GM18499 (cell line): ENCODE data around the gene URB1.

ENCODE experiments used
- ATAC-seq: cut with Tn5 transposase; IDR thresholded peaks from one replicate; pipeline ENCODE4 v1.9.1; 2021; ENCODE audit warnings: moderate number of reproducible peaks; ENCODE audit not compliant: insufficient read depth, unreplicated experiment

URB1 gene

DNA sequence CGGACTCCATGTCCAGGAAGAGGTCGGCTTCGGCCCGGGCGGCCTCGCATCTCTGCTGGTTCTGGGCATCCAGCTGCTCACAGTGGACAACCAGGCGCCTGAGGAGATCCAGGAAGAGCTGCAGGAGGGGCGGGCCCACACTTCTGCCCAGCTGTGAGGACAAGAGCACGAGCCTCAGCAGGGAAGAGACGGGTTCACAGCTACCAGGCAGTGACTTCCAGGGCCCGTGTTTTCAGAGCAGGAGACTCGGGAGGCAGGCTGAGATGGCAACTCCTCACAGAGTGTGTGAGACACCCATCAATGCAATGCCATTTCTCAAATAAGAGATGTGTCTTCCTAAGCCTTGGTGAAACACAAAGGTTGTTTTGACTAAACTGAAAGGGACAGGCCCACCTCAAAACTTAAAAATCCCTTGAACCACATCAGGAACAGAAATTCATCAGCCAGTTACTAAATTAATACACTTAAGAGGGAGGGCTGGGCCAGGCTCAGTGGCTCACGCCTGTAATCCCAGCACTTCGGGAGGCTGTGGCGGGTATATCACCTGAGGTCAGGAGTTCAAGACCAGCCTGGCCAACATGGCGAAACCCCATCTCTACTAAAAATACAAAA is 43.4 kb downstream of the URB1 start:
- ATAC-seq, result no peak

DNA sequence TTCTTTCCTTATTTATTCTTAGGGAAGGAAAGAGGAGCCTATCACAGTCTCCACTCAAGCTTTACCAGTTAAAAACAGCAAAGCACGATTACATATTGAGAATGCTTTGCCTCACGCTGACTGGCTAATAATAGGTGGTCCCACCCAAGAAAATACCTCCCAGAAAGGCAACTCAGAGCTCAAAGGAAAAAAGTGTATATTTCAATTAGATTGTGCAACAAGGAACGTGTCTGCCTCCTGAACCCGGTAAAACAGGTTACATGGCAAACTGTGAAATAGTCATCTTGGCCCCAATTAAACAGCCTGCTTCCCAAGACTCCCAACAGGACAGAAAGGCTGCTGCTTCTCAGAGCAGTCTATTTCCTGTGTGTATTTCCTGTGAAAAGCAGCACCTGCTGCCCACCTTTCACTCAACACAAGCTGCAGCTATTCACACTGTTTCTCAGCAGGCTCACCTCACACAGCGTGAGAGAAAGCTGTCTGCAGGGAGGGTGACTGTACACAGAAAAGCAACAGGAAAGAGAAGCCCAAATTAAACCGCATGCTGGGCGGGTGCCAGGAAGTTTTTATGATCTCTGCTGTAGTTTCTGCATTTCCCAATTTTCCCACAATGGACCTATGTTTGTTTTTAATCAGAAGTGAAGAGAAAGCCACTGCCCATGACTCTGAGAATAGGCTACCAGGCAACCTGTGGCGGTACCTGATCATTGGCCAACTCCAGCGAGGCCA is 44.0 kb downstream of the URB1 start:
- ATAC-seq, result no peak

DNA sequence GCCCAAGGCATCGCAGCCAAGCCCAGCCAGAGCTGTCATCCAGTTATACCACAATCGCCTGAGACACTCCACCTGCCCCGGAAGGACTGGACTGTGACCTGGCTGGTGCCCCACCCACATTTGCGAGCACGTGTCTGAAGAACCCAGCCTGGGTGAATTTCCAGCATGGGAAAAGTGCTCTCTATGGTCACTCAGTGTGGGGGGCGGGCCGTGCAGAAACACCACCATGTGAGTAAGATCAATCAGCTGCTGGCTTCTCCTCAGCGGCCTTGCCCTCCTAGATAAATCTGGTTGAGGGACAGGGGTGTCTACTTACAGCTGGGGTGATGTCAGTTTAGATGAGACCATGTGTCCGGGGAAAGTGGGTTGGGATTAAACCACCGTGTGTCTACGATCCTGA is 44.8 kb downstream of the URB1 start:
- no peak for ATAC-seq

DNA sequence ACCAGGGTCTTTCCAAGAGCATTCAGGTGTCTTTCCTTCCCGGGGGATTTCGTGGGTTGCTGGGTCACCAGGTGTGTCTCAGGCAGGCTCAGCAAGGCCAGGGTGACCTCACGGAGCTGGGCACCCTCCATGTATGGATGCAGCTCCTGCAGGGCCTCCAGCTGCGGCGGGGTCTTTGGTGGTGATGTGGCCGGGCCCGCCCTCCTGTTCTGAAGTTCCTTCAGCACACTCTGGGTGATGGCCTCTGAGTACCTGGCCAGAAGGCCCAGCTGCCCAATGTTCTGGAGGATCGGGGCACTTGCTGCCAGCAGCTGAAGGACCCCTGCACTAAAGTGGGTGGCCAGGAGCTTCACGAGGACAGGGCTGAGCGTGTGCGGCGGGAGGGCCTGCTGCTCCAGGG is 45.5 kb downstream of the URB1 start:
- no peak for ATAC-seq

DNA sequence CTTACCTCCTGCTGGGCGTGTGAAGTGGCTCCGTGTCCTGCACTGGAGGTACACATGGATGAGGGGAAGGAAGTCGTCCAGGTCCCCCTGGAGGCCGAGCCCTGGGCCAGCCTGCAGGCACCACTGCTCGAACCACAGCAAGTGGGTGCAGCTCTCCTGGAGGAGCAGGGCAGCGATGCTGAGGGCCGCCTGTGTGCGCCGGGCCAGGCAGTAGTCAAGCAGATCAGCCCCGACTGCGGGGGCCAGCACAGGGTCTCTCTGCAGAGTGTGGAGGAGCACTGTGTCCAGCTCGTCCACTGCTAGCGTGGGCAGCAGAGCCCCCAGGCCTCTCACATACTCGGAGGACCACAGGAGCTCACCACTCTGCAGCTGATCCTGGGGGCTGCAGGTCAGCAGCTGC is 45.9 kb downstream of the URB1 start:
- no peak for ATAC-seq

DNA sequence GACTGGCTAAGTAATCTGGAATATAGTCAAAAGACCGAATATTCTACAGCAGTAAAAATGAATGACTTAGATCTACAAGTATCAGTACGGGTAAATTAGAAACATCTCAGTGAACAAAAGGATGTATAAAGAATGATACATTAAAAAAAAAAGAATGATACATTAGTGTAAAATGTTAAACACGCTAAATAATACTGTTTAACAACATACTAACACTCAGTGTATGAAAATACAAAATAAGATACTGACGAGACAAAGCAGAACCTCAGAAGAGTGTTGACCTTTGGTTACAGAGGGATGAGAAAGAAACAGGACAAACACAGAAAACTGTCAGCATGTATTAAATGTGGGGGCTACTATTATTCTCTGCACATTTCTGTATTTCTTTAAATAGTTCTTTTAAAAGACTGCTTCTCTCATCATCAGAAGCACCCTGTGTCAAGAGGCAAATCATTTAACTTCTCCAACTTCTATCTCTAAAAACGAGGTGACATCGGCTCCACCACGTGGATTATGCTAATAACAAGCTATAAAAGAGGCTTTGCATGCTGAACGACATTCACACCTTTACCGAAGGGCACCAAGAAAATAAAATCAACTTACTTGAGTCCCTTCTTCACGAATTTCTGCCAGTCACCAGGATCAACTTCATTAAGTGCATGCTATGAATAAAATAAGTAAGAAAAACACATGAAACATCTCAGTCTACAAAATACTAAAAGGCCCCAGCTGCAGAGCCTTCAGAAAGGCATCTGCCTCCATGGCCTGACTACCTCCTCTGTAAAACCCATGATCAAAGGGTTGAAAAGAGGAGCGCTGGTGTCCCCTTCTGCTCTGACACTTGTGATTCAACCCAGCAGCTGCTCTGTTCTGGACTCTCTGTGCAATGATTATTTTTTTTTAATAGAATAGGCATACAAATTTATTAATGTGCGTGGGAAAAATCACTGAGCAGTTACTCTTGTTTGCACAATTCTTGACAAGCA is 51.7 kb downstream of the URB1 start:
- no peak for ATAC-seq

DNA sequence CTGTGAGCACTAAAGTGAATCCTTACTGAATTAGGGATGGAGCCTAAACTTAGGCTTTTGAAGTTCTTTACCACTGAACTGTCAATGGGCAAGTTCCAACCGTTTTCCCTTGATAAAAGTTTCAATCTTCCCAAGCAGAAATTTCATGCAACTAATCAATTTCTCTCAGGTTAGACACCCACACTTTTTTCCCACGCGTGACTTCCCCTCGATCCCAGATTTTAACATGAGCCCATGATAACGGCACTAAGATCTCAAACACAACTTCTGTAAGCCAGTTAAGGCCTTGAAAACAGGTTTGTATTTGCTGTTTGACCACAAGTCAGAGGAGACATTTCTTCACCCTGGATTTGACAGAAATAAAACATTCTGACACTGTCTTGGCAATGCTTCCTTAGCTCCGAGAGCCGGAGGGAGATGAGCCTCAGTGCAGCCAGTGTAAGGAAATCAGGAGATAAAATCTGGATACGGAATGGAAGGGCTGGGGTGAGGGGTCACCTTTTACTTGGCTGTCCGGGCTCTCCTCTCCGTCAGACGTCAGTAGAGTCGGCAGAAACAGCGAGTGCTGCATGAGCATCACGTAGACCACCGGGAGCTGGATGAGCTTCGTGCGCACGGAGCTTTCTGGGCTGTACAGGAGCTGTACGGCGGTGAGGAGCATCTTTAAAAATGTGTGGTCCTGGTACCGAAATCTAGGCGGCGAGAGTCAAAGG is 54.4 kb downstream of the URB1 start:
- ATAC-seq, result no peak

DNA sequence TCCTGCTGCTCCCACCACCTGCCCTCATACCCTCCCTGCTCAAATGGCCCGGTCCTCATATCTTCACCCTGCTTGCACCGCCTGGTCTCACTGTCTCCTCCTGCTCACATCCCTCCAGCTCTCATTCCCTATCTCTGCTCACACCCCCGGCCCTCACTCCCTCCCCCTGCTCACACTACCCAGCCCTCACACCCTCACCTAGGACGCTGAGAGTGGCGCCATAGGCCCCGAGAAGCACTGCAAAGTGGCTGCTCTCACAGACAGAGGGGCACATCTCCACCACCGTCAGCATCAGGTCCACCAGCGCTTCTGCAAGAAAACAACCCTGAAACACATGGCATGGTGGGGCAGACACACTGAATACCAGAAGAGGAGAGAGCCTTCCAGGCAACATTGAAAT is 55.6 kb downstream of the URB1 start:
- ATAC-seq, result no peak

DNA sequence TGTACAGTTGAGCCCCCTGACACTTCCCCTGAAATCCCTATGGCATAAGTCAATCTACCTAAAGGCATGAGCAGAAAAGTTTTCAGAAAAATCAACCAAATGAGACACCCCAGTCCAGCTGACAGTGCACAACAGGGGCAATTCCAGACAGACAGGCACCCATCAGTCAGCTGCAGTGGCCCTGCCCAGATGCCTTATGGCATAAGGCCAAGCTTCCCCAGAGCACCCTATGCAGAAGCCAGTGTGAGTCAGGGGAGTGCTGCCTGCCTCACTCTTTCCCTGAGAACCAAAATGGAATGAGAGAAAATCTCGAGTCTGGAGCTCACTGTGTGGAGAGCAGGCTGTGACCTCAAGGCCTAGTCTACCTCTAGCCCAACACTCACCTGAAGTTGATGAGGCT is 56.1 kb downstream of the URB1 start:
- no peak for ATAC-seq

DNA sequence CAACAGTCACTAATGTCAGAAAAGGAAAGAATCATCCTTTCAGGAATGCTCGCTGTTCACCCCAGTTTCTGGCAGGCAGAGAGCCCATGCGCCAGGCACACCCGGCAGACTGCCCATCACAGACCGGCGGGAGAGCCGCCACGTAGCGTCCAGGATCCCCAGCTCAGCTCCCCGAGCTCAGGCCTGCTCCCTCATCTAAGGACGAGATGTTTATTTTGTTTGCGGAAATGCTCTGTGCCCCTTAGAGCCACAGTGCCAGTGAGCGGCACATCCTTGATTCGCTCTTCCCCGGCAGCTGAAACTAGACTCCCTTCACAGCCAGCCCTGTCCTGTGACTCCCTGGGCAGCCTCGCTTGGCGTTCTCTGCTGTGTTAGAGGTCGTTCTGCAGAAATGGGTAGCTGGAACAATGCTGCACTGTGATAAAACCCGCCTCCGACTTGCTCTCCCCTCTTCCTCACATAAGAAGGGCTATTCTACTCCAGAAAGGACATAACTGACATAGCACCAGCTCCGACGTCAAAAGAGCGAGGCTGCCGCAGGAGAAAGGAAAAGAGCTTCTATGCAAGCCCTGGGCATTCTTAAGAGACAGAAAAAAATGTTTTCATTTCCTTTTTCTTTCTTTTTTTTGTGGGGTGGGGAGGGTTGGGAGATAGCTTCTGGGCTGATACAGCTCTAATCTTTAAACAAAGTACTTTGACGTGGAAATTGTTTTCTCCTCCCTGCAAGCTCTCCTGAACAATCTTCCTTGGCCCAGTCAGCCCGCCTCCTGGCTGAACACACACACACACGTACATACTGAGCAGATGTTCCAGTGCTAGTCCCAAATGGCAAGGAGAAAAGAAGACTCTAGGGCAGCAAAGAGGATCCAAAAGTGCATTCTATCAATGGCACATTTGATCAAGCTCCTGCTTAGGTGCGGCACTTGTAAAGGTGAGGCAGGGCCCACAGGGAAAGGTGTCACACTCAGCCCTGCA is 56.9 kb downstream of the URB1 start:
- ATAC-seq, result no peak

DNA sequence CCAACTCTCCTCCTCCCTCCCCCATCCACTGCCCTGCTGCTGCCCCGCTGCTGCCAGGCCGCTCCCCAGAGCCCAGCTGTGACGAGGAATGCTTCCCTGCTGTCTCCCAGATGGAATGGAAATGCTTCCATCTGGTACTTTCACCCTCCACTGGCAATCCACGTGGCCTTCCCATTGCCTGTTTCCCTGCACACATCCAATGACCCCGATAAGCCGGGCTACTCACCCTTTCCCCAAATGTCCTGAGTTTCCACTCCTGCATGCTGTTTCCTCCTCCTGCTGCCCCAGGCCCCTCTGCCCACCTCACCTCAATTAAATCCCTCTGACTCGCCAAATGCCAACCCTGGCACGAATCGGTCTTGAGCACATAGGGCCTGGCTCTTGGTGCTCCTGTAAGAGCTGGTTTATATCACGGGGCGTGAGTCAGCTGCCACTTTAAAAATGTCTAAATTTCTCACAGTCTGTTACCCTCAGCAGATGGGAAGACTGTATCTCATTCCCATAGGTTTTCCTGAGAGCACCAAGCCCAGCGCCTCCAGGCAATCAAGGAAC is 57.8 kb downstream of the URB1 start:
- ATAC-seq, result no peak

DNA sequence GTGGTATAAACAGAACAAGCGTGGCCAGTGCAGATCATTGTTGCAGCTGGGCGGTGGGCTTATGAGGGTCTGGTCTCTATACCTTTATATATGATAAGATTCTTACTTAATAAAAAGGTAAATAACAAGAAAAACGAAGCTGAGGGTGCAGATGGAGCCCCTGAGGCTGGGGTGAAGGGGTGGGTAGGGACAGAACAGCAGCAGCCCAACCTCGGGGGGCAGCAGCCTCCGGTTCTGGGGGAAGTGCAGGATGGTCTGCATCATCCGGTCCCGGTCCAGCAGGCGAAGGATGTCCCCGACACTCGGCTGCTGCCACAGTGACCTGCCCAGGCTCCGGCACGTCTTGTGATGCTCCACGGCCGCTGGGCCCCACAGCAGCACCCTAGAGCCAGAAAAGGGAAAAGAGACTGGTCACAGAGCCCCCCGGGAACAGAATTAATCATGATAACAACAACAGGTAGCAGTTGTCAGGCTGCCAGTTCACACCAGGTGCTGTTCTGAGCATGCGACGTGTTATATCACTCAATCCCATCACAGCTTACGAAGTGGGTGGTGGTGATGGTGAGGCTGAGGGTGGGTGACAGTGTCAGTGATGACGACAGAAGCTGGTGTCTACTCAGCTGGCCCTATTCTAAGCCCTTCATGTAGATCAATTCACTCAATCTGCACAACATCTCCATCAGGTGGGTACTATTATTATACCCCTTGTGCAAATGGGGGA is 58.7 kb downstream of the URB1 start:
- ATAC-seq, result no peak

DNA sequence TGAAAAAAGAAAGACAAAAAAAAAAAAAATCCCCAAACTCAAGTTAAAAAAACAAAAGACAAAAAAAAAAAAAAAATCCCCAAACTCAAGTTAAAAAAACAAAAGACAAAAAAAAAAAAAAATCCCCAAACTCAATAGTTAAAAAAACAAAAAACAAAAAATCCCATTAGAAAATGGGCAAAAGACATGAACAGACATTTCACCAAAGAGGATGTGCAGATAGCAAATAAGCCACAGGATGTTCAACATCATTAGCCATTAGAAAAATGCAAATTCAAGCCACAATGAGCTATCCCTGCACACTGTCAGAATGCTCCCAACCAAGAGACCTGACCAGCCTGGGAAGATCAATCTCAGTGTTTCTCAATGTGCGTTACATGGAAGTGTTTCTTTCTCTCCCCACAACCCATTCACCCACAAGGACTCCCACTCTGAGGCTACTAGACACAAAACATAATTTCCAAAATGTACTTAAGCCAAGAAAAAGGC is 60.3 kb downstream of the URB1 start:
- no peak for ATAC-seq

DNA sequence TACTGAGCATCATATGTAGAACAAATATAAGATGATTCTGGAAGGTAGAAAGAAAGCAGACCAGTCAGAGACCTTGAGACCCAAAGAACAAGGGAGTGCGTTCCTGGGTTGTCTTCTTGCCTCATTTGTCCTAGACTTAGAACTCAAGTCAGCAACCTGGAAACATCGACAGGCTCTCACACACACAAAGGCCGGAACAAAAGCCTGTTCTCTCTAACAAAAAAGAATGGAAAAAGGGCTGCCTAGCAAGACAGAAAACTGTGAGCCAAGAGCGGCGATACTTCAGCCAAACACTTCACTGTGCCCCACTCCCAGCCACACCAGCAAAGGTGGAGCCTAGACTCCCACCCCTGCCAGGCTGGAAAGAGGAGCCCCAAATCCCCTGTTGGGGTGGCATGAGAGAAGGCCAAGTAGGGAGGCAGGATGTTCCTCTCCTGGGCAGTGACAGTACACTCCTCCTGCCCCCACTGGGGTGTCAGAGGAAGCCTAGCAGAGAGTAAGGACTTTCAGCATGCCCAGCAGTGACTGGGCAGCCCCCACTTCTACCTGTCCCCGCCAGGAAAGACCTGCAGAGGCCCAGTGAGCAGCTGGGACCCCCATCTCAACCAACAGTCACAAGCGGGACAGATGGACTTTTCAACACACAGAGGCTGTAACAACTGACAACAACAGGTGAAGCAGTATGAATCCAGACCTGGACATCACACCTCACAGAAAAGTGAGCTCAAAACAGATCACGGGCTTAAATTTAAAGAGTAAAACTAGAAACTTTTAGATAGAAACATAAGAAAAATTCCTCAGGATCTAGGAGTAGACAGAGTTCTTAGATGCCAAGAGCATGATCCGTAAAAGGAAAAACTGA is 61.1 kb downstream of the URB1 start:
- no peak for ATAC-seq

DNA sequence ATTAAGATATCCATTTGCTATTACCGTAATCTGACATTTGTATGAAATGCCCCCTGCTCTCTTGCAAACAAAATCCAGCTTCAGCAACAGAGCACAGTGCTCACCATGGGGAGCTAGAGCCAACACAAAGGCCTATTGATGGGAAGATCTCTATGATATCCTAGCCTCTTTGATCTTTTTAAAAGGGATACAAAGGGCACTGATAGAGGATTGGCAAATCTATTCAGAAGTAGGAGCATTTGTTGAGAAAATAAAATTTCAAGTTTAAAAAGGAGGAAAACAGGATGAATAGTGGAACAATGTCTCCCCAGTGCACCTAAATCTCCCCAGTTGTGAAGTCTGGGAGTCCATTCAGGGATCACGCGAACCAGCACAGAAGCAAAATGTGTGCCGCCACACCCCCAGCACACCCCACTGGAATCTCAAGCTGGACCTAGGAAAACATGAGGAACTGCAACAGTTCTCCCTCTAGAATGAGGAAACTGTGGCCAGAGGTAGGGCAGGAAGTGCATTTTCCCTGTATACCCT is 62.0 kb downstream of the URB1 start:
- ATAC-seq, result no peak

DNA sequence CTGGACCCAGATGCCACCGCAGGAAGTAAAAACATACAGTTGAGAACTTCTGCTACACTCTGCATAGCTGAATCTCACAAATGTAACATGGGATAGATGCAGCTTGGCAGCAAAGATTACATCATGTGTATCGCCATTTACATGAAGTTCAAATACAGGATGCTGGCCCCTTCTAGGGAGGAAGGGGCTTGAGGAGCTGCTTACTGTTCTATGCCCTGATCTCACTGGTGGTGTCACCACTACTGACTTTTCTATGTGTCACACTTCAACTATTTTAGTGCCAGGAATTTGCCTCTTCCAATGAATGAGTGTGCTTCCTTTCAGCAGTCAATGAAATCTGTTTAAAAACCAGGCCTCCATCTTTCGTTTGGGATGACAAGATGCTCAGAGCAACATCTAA is 63.0 kb downstream of the URB1 start:
- no peak for ATAC-seq

DNA sequence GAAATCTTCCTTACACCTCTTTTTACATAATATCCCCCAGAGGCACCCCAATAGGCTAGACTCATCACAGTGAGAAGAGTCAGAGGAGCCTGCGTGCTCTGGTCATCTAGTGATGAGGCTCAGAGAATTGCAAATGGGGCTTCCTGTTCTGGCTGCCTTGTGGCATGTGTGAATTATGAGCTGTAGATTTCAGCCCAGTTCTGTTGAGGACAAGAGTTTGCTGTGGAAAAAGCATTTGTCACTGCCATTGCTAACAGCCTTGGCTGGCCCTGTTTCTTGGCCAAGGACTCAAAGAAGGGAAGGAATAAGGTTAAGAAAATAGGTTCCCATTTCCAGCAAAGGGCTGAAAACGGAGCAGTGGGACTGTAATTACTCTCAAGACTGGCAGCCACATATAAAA is 63.5 kb downstream of the URB1 start:
- ATAC-seq, result no peak
